DMS53 treated with DMSO at 0.1 percent for 48 hours (cell line): ENCODE measurements around the gene ACSF3.
"Not testable (repeated sequence)": the region's sequence is repeated elsewhere in the genome, so short reads cannot be mapped to it uniquely, and the experiment has no call there.

Experiments used
- DNase-seq: peaks from one replicate; lab custom pipeline; 2025; ENCODE audit not compliant: unreplicated experiment; lab: John Stamatoyannopoulos, UW

The ACSF3 gene

GRCh38 chr16:89172171-89172527 lies 78.5 kb downstream of the ACSF3 start:
- no peak for DNase-seq

DNA sequence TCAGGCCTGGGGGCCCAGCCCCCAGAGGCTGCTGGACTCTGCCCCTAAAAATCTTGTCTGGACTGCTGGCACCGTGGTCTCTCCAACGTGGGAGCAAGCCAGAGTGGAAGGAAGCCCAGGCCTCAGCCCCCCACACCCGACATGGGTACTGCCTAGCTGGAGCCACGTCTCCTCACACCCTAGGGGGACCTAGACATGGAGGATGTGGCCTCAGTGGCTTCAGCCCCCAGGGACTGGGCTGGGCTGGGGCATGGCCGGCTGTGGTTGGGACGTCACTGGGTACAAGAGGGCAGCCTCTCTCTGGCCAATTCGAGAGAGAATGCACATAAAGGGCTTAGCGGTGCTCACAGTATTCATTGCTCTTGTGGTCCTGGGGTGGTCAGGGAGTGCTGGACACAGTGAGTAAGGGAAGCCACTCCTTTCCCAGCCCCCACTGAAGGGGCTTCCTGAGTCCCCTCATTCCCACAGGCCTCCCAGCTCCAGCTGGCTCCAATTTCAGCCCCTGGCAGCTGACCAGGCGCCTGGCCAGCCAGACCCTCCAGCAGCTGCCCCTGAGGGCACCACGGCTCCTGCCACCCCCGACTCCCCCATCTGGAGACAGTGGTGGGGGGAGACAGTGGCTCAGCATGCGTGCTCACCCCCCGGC lies 79.0 kb downstream of the ACSF3 start:
- no peak for DNase-seq

DNA sequence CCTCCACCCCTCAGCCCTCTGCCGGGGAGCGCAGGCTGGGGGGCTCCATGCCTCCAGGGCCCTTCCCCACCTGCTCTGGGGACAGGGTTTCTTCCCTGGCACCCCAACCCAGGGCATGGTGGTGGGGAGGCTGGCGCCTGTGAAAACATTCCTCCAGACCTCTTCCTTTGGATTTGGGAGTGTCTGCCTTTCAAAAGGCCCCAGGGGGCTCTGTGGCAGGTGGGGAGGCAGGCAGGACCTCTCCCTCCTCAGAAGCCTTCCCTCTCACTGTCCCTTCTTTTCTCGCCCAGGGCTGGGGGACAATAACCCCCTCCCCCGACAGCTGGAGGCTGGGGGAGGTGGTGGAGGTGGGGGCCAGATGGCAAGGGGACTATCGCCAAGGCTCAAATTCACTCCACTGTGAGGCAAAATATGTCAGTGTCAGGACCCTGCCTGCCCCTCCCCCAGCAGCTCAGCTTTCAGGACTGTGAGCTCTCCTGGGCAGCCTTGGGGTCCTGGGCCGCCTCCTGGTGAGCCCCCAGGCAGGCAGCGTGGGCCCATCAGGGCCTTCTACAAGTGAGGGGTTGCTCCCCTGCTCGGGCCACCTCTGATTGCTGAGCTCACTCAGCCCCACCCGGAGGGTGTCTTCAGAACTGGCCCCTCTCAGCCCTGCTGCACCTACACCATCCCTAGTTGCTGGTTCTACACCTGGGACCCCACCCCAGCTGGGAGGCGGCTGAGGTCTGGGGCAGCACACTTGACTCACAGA lies 79.7 kb downstream of the ACSF3 start:
- DNase-seq, result no peak

DNA sequence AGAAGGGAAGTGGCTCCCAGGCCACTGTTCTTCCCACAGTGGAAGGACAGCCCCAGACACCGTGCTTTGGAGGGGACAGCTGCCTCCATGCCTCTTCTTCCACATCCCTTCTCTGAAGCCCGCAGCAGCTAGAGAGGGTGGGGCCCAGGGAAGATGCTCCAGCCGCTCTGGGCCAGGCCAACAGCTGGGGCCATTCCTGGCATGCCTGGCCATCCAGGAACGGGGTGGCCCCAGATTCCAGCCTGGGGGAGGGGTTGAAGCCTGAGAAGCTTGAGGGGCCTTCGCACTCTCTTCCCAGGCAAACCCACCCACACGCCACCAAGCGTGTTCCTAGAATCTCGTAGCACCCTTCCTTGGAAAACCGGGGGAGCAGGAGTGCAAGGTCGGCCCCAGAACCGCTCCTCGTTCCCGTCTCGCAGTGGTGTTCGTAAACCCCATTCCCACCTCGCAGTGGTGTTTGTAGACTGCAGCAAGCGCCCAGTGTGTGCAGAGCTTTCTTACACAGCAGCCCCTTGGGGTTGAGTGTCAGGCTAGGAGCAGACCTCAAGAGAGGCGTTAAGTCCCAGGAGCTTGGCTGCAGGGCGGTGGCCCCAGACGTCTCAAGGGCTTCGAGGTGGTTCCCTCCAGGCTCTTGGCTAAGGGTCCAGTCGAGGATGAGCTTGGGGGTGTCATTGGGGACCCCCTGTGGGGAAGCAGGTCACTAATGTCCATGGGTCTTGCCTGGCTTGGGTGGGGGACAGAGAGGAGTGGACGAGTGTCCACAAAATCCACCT lies 80.6 kb downstream of the ACSF3 start:
- DNase-seq, result no peak

DNA sequence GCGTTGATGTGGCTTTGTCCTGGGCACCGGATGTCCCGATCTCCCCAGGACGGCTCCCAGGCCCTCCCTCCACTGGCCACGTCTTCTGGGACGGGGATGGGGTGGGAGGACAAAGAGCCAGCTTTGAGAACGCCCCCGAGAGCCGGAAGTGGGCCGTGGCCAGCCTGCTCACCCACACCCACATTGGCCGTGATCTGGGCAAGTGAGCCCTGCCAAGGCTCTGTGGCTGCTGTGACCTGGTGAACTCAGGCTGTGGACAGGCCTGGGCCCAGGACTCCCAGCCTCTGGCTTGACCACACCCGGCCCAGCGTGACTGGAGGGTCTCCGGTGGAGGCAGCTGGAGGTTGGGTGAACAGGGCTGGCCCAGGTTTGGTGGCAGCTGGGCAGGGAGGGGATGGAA lies 81.2 kb downstream of the ACSF3 start:
- DNase-seq, result no peak

DNA sequence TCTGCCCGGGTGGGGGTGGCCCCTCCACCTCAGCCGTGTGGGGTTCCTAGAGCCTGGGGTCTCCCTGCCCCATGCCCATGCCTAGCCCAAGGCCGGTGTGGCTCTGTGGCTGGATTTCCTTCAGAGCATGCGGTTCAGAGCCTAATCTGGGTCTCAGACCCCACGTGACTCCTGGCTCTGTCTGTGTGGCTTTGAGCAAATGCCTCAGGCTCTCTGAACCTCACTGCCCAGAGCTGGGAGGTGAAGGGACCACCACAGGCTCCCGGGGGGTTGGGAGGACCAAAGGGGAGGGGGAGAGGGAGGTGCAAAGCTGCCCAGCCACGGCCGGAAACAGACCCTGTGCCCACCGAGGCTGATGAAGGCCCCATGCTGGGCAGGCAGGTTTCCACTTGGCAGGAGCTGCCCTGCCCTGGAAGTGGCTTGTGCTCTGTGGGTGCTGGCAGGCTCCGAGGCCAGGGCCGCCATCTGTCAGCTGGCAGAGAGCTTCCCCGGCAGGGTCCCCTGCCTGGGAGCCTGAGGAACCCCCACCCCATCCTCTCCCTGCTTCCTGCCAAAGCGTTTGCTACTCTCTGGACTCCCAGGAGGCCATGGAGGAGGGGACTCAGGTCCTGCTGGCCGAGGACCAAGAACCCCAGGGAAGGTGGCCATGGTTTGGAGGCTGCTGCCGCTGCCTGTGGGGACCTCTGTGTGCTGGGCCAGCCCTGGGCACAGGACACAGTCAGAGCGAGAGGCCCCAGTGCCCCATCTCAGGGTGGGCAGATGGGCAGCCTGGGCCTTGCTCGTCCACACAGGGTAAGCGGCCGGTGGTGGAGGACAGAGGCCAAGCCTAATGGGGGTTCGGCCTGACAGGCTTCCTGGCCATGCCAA lies 81.9 kb downstream of the ACSF3 start:
- no peak for DNase-seq

- DNase-seq, result no peak
Measured at GRCh38 chr16:89176147-89176690, 82.6 kb downstream of the ACSF3 start.

DNA sequence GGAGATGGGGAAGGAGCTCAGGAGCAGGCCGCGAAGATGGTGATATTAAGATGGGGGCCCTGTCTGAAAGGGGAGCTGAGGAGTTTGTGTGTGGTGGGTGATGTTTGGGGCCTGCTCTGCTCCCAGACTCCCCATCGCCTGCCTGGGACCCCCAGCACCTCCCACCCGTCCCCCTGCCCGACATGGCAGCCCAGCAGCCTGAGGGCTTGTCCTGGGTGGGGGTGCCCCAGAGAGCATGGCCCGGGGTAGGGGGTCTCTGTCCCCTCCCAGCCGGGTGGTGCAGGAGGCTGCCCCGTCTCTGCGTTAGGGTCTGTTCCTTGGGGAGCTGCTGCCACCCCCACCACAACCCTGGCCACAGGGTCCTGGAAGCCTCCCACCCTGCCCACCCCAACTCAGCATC lies 83.1 kb downstream of the ACSF3 start:
- DNase-seq, result no peak

DNA sequence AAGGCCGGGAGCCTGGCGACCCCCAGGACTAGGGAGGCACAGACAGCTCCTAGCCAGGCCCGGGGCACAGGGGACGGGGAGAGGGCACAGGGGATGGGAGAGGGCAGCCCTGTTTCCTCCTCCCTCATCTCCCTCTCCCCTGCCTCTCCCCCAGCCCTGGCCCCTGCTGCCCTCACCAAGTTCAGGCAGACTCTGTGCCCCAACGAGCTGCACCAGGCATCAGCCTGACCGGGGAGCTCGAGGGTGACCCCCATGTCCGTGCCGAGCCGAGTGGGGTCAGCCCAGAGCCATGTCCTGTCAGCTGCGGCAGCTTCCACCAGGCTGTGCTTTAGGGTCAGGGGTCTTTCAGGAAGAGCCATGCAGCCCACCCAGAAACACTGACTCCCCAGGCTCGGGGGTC lies 83.8 kb downstream of the ACSF3 start:
- DNase-seq, result no peak

DNA sequence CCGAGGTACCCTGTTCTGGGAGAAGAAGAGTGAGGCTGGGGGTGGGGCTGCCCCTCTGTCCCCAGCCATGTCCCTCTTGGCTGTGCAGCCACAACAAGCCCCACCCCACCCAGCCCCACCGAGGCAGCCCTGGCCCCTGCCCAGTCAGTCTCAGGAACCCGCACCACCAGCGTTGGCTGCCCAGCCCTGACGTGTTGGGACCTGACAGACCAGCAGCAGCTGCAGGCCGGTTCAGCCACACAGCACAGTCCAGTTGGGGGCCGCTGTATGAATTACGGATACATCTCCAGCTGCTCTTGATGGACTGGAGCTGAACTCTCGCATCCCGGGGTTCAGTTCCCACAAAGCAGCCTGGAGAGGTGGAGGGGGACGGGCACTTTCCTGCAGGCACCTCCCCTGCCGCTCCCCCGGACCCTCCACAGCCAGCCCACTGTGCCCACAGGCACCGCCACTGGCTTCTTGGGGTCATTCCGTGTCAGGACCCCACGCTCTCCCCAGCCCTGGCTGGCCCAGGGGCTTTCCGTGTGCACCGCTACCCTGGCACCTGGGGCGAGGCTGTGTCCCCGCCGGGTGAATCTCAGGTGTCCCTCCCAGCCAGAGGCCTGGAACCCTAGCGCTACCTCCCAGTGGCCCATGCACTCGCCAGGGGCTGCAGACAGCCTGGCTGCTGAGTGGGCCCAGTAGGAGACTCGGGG lies 84.9 kb downstream of the ACSF3 start:
- DNase-seq, result no peak

GRCh38 chr16:89179148-89179484 lies 85.5 kb downstream of the ACSF3 start:
- DNase-seq, result no peak

DNA sequence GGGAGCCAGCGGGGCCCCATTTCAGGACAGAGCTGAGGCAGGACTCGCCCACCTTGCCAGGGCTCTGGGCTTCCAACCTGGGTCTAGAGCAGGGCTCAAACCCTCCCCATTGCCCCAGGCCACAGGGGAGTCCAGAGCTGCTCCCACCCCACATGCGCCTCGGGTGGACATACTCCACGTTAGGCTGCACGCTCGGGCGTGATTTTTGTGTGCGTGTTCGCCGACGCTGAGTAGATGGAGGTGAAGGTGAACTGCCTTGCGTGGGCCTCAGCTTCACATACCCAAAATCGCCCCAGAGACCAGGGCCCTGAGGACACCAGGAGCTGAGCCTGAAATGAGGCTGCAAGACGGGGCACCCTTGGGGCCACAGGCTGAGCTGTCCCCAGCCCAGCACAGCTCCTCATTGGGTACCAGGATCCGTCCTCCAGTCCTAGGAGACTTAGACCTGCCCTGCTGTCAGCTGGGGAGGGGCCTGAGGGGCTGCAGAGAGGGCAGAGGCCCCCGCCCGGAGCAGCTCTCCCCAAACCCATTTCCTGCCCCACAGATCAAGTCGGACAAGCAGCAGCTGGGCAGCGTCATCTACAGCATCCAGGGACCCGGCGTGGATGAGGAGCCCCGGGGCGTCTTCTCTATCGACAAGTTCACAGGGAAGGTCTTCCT lies 86.1 kb downstream of the ACSF3 start:
- no peak for DNase-seq

GRCh38 chr16:89183463-89183862 lies 89.8 kb downstream of the ACSF3 start:
- no peak for DNase-seq

GRCh38 chr16:89183975-89184676 lies 90.5 kb downstream of the ACSF3 start:
- no peak for DNase-seq

DNA sequence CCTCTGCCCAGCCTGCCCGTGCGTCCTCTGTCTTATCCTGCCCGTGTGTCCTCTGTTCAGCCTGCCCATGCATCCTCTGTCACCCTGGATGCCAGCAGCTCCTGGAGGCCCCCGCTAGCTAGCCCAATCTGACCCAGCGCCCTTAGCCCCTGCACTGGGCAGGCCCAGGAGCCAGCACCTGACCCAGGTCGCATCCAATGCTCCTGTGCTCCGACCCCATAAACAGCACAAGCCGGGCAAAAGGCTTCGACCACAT lies 91.0 kb downstream of the ACSF3 start:
- DNase-seq, result no peak

DNA sequence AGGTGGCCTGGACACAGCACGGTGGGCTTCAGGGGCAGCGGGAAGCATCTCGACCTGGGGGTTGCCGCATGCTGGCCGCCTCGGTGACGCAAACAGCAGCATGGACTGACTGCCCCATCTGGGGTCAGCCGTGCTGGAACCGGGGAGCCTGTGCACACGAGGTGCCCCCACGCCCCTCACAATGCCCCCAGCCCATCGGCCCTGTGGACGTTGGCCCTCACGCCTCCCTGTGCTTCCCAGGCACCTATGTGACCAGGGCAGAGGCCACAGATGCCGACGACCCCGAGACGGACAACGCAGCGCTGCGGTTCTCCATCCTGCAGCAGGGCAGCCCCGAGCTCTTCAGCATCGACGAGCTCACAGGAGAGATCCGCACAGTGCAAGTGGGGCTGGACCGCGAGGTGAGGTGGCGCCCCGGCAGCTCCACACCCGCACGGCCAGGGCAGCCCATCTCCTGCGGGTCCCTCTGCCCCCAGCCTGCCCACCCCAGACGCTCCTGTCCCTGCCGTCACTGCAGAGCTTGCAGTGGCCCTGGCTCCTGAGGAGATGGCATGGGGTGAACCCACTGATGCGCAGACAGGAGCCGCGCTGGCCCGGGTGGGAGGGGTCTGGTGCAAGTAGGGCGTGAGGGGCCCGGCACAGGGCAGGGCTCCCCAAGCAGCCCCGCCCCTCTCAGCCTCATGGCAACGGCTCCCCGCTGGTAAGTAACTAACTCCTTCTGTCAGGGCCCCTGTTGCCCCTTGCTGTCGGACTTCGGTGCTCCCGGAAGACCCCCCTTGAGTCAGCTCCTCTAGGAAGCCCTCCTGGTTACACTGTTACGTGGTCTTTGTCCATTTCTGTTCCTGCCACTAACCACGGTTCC lies 91.5 kb downstream of the ACSF3 start:
- no peak for DNase-seq

- not testable (repeated sequence) for DNase-seq
Measured at GRCh38 chr16:89185887-89186592, 92.4 kb downstream of the ACSF3 start.

DNA sequence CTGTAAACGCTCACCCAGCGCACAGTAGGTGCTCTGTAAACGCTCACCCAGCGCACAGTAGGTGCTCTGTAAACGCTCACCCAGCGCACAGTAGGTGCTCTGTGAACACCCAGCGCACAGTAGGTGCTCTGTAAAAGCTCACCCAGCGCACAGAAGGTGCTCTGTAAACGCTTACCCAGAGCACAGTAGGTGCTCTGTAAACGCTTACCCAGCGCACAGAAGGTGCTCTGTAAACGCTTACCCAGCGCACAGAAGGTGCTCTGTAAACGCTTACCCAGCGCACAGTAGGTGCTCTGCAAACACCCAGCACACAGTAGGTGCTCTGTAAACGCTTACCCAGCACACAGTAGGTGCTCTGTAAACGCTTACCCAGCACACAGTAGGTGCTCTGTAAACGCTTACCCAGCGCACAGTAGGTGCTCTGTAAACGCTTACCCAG lies 93.0 kb downstream of the ACSF3 start:
- not testable (repeated sequence) for DNase-seq
